Measurements from ENCODE around the gene HTR3C.
A peak's percentile ranks its signal among the peaks of the same experiment; 100 is the strongest.
"Not testable (repeated sequence)": the region's sequence is repeated elsewhere in the genome, so short reads cannot be mapped to it uniquely, and the experiment has no call there.

The HTR3C gene

GRCh38 chr3:184052767-184053166 lies at the start of gene HTR3C:
HTR3C (plus strand) TSS chr3:184053047; CDS start chr3:184053081, 34 bp downstream.
- no peak for DNase-seq (ENCODE audit: low read depth in 1 of 2, low spot score in 1 of 2)

GRCh38 chr3:184003187-184003967 lies 49.5 kb upstream of the HTR3C start:
- no peak for DNase-seq (ENCODE audit: low read depth in 1 of 2, low spot score in 1 of 2)

GRCh38 chr3:184004476-184004875 lies 48.4 kb upstream of the HTR3C start:
- no peak for DNase-seq (ENCODE audit: low read depth in 1 of 2, low spot score in 1 of 2)

- DNase-seq (ENCODE audit: low read depth in 1 of 2, low spot score in 1 of 2), result no peak
Observed at GRCh38 chr3:184005941-184006507, 46.8 kb upstream of the HTR3C start.

- DNase-seq (ENCODE audit: low read depth in 1 of 2, low spot score in 1 of 2), result not testable (repeated sequence)
Observed at GRCh38 chr3:184007143-184007813, 45.6 kb upstream of the HTR3C start.

- no peak for DNase-seq (ENCODE audit: low read depth in 1 of 2, low spot score in 1 of 2)
Observed at GRCh38 chr3:184008161-184008560, 44.7 kb upstream of the HTR3C start.

GRCh38 chr3:184011230-184011876 lies 41.5 kb upstream of the HTR3C start:
- DNase-seq (ENCODE audit: low read depth in 1 of 2, low spot score in 1 of 2), result no peak

GRCh38 chr3:184011937-184012889 lies 40.6 kb upstream of the HTR3C start:
- no peak for DNase-seq (ENCODE audit: low read depth in 1 of 2, low spot score in 1 of 2)

GRCh38 chr3:184015381-184016019 lies 37.3 kb upstream of the HTR3C start:
- no peak for DNase-seq (ENCODE audit: low read depth in 1 of 2, low spot score in 1 of 2)

- DNase-seq (ENCODE audit: low read depth in 1 of 2, low spot score in 1 of 2), result no peak
Observed at GRCh38 chr3:184016169-184016570, 36.7 kb upstream of the HTR3C start.

GRCh38 chr3:184016811-184017671 lies 35.8 kb upstream of the HTR3C start:
- peak; percentile 17 to 37 for DNase-seq (ENCODE audit: low read depth in 1 of 2, low spot score in 1 of 2)

- peak; percentile 63 to 79 for DNase-seq (ENCODE audit: low read depth in 1 of 2, low spot score in 1 of 2)
Observed at GRCh38 chr3:184017672-184018423, 35.0 kb upstream of the HTR3C start, which contains the start of gene ABCC5. ABCC5 (minus strand) TSS chr3:184017884; CDS start chr3:184014392, 3,492 bp downstream.

GRCh38 chr3:184018424-184018973 lies 34.3 kb upstream of the HTR3C start:
- no peak for DNase-seq (ENCODE audit: low read depth in 1 of 2, low spot score in 1 of 2)

GRCh38 chr3:184022323-184022722 lies 30.5 kb upstream of the HTR3C start:
- DNase-seq (ENCODE audit: low read depth in 1 of 2, low spot score in 1 of 2), result no peak

- not testable (repeated sequence) for DNase-seq (ENCODE audit: low read depth in 1 of 2, low spot score in 1 of 2)
Observed at GRCh38 chr3:184025256-184025655, 27.6 kb upstream of the HTR3C start.

- DNase-seq (ENCODE audit: low read depth in 1 of 2, low spot score in 1 of 2), result not testable (repeated sequence)
Observed at GRCh38 chr3:184028275-184028890, 24.5 kb upstream of the HTR3C start.

GRCh38 chr3:184029443-184029842 lies 23.4 kb upstream of the HTR3C start:
- DNase-seq (ENCODE audit: low read depth in 1 of 2, low spot score in 1 of 2), result no peak
